H9 (cell line): ENCODE measurements around the gene TRABD. TPM values are rescaled to one million over a fixed set of nuclear protein-coding genes. Genes with fewer than 3 reads are reported as not detected.

ENCODE experiments used
- DNase-seq: peaks from one replicate; pipeline ENCODE4 v3.0.0-alpha.2; 2017
- H2AFZ ChIP-seq: one replicate; pipeline ENCODE4 v1.6.1; 2013; ENCODE audit warnings: mild to moderate bottlenecking, low read length, control low read depth, moderate library complexity
- H2AK5ac ChIP-seq: 2 replicates; pipeline ENCODE4 v1.6.1; 2013; ENCODE audit warnings: low read length, control low read depth, mixed read lengths; ENCODE audit not compliant: insufficient read length
- H2BK120ac ChIP-seq: one replicate; pipeline ENCODE4 v1.6.1; 2013; ENCODE audit warnings: low read depth, mild to moderate bottlenecking, low read length, control low read depth, inconsistent platforms; ENCODE audit not compliant: poor library complexity, severe bottlenecking
- H2BK12ac ChIP-seq: 2 replicates; pipeline ENCODE4 v1.6.1; 2013; ENCODE audit warnings: low read length, control low read depth, mixed read lengths, low read depth; ENCODE audit not compliant: insufficient read length
- H2BK15ac ChIP-seq: 2 replicates; pipeline ENCODE4 v1.6.1; 2013; ENCODE audit warnings: low read depth, low read length, control low read depth
- H2BK20ac ChIP-seq: one replicate; pipeline ENCODE4 v1.6.1; 2013; ENCODE audit warnings: low read depth, mild to moderate bottlenecking, low read length, control low read depth, inconsistent platforms; ENCODE audit not compliant: poor library complexity, severe bottlenecking
- H2BK5ac ChIP-seq: 2 replicates; pipeline ENCODE4 v1.6.1; 2013; ENCODE audit warnings: low read length, control low read depth, mixed read lengths; ENCODE audit not compliant: insufficient read length
- H3K14ac ChIP-seq: 2 replicates; pipeline ENCODE4 v1.6.1; 2013; ENCODE audit warnings: low read length, control low read depth; ENCODE audit not compliant: insufficient read depth
- H3K18ac ChIP-seq: 2 replicates; pipeline ENCODE4 v1.6.1; 2013; ENCODE audit warnings: low read depth, mild to moderate bottlenecking, mixed read lengths, low read length, control low read depth; ENCODE audit not compliant: insufficient read length
- H3K23ac ChIP-seq: 2 replicates; pipeline ENCODE4 v1.6.1; 2013; ENCODE audit warnings: low read length, control low read depth, mixed read lengths, low read depth; ENCODE audit not compliant: insufficient read length
- H3K23me2 ChIP-seq: 2 replicates; pipeline ENCODE4 v1.6.1; 2013; ENCODE audit warnings: low read depth, mild to moderate bottlenecking, mixed read lengths, low read length, control low read depth; ENCODE audit not compliant: insufficient read length, poor library complexity, severe bottlenecking
- H3K27ac ChIP-seq: 2 replicates; pipeline ENCODE4 v1.5.1; 2013; ENCODE audit warnings: low read length, control low read depth, mixed read lengths, low read depth; ENCODE audit not compliant: insufficient read length
- H3K27me3 ChIP-seq: 2 replicates; pipeline ENCODE4 v1.6.1; 2013; ENCODE audit warnings: low read length, control low read depth, inconsistent platforms; ENCODE audit not compliant: insufficient read depth
- H3K4ac ChIP-seq: 2 replicates; pipeline ENCODE4 v1.6.1; 2013; ENCODE audit warnings: low read depth, mild to moderate bottlenecking, control low read depth, inconsistent platforms, low read length, moderate library complexity
- H3K4me1 ChIP-seq: 2 replicates; pipeline ENCODE4 v1.6.1; 2013; ENCODE audit warnings: low read length, control low read depth, inconsistent platforms; ENCODE audit not compliant: insufficient read depth
- H3K4me2 ChIP-seq: 2 replicates; pipeline ENCODE4 v1.6.1; 2013; ENCODE audit warnings: low read length, control low read depth, mixed read lengths; ENCODE audit not compliant: insufficient read length, insufficient read depth
- H3K56ac ChIP-seq: 2 replicates; pipeline ENCODE4 v1.6.1; 2013; ENCODE audit warnings: low read depth, mild to moderate bottlenecking, mixed read lengths, low read length, control low read depth; ENCODE audit not compliant: insufficient read length
- H3K79me1 ChIP-seq: 2 replicates; pipeline ENCODE4 v1.6.1; 2013; ENCODE audit warnings: low read depth, mild to moderate bottlenecking, moderate library complexity, low read length, control low read depth, inconsistent platforms; ENCODE audit not compliant: insufficient read depth, poor library complexity, severe bottlenecking
- H3K79me2 ChIP-seq: 2 replicates; pipeline ENCODE4 v1.6.1; 2013; ENCODE audit warnings: low read length, control low read depth, inconsistent platforms; ENCODE audit not compliant: insufficient read depth
- H3K9ac ChIP-seq: 2 replicates; pipeline ENCODE4 v1.6.1; 2013; ENCODE audit warnings: low read length, control low read depth, mixed read lengths; ENCODE audit not compliant: insufficient read length; ENCODE audit errors: extremely low read depth
- H3K9me3 ChIP-seq: one replicate; pipeline ENCODE4 v1.6.1; 2013; ENCODE audit warnings: low read depth, low read length, inconsistent platforms; ENCODE audit not compliant: control insufficient read depth
- H3T11ph ChIP-seq: one replicate; pipeline ENCODE4 v1.6.1; 2013; ENCODE audit warnings: mild to moderate bottlenecking, low read length, control low read depth, inconsistent platforms
- H4K20me1 ChIP-seq: one replicate; pipeline ENCODE4 v1.6.1; 2013; ENCODE audit not compliant: control insufficient read depth, insufficient read length, insufficient read depth
- H4K5ac ChIP-seq: 2 replicates; pipeline ENCODE4 v1.6.1; 2013; ENCODE audit warnings: low read depth, mild to moderate bottlenecking, mixed read lengths, low read length, control low read depth; ENCODE audit not compliant: insufficient read length
- H4K8ac ChIP-seq: replicated peaks from 2 replicates; pipeline ENCODE4 v1.6.1; 2013; ENCODE audit warnings: low read length, control low read depth, mixed read lengths, low read depth; ENCODE audit not compliant: insufficient read length
- H4K91ac ChIP-seq: 2 replicates; pipeline ENCODE4 v1.6.1; 2013; ENCODE audit warnings: low read depth, mild to moderate bottlenecking, moderate library complexity, mixed read lengths, low read length, control low read depth; ENCODE audit not compliant: insufficient read length
- H3K27ac Mint-ChIP-seq, 3 experiments: 2 replicates in 2 of 3; 3 replicates in 1 of 3; pipeline ENCODE4 v1.8.0; 2020 to 2021; ENCODE audit warnings: mixed read lengths in 3 of 3, mild to moderate bottlenecking in 1 of 3, moderate library complexity in 1 of 3
- H3K27me3 Mint-ChIP-seq: 2 replicates; pipeline ENCODE4 v1.8.0; 2021; ENCODE audit warnings: low read depth, mild to moderate bottlenecking, moderate library complexity, mixed read lengths
- H3K36me3 Mint-ChIP-seq, 3 experiments: 2 replicates in 2 of 3; 3 replicates in 1 of 3; pipeline ENCODE4 v1.8.0; 2020 to 2021; ENCODE audit warnings: low read depth in 3 of 3, mixed read lengths in 3 of 3; ENCODE audit not compliant: insufficient read depth in 1 of 3
- H3K4me1 Mint-ChIP-seq, 2 experiments: 2 replicates each; pipeline ENCODE4 v1.8.0; 2020; ENCODE audit warnings: mixed read lengths in 2 of 2
- H3K4me3 Mint-ChIP-seq, 2 experiments: 2 replicates in 1 of 2; 3 replicates in 1 of 2; pipeline ENCODE4 v1.8.0; 2020 to 2021; ENCODE audit warnings: mild to moderate bottlenecking in 2 of 2, mixed read lengths in 2 of 2, moderate library complexity in 1 of 2
- H3K9me3 Mint-ChIP-seq, 2 experiments: 2 replicates in 1 of 2; 3 replicates in 1 of 2; pipeline ENCODE4 v1.8.0; 2020; ENCODE audit warnings: mild to moderate bottlenecking in 2 of 2, mixed read lengths in 2 of 2, moderate library complexity in 1 of 2
- WGBS: extraction: QIAGEN DNeasy Blood & Tissue Kit; methylation state at CpG from one replicate; pipeline ENCODE4 v1.1.7; 2013; ENCODE audit warnings: missing lambda C conversion rate, low lambda C conversion rate, mixed read lengths; ENCODE audit not compliant: insufficient read length; ENCODE audit errors: extremely low coverage; 5-methylcytosine and 5-hydroxymethylcytosine counted together
- total RNA-seq: library from RNA; stranded (reverse); gene quantifications from 2 replicates; pipeline ENCODE4 v1.2.1, GENCODE V29; 2021
- TF ChIP-seq, protein P1 (sequence below): fragments of 200-600 bp; sonication (generic); conservative IDR thresholded peaks from 3 replicates; pipeline ENCODE4 v1.8.0; 2021; ENCODE audit warnings: antibody characterized with exemption, mild to moderate bottlenecking

The TRABD gene
- total RNA-seq, 1 experiment from 2014 or later = 47.8 TPM

DNA sequence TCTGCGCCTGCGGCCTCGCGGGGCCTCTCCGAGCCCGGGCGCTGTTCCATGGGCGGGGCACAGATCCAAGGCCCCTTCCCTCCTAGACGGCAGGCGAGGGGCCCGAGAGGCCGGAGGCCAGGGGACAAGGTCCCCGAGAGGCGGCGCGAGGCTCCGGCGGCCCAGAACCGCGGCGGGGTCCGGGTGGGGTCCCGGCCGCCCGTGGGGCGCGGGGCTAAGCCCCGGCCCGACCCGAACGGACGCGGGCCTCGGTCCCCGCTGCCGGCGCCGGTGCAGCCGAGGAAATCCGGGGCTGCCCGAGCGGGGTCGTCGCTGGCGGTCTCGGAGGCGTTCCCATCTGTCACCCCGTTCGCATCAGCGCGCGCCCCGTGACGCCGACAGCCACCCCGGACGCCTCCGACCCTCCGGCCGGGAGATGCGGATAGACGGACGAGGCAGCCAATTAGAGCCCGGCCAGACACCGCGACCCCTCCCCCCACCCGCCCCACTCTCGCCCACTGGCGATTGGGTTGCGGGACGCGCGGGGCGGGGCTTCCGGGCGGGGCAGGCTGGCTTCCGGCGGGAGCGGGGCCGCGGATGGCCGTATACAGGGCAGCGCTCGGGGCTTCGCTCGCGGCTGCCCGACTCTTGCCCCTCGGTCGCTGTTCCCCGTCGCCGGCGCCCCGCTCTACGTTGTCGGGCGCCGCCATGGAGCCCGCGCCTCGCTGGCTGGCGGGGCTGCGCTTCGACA lies 14.9 kb downstream of the TRABD start, which contains the start of gene SELENOO:
TSS of gene SELENOO (plus strand) at position 551 of the 730 bp plus-strand sequence. CDS start at position 577, 26 bp downstream.
- no peak within 1 kb of the TSS for H2AK5ac ChIP-seq
- no peak within 1 kb of the TSS for H3K27ac ChIP-seq
- no peak within 1 kb of the TSS for H3K23ac ChIP-seq
- peaks cover 10 to 11% of the 10 kb centered on the region in 2 experiments for H3K4me1 Mint-ChIP-seq
- H2AFZ ChIP-seq = no peak within 1 kb of the TSS
- H3K27me3 ChIP-seq = no peaks in the 10 kb centered on the region
- H4K91ac ChIP-seq = no peak within 1 kb of the TSS
- no peak within 1 kb of the TSS for H2BK15ac ChIP-seq
- H4K20me1 ChIP-seq = peaks cover 3% of the 10 kb centered on the region
- H4K8ac ChIP-seq = no peak within 1 kb of the TSS
- H3K4me1 ChIP-seq = no peaks in the 10 kb centered on the region
- peak within 1 kb of the TSS; percentile 72 to 86 for H3K4me3 Mint-ChIP-seq
- no peak within 1 kb of the TSS for H3K4ac ChIP-seq
- peak; percentile 92 for DNase-seq
- no peaks in the 10 kb centered on the region; the same call in 1 of the 2 replicates for H3K79me2 ChIP-seq
- H3K36me3 Mint-ChIP-seq = peaks cover 16 to 36% (median 29%) of the 10 kb centered on the region in 3 experiments
- no peaks in the 10 kb centered on the region for H3K9me3 ChIP-seq
- peak within 1 kb of the TSS in 1 of 3 experiments; percentile 75; a peak in 2 of 7 replicates for H3K27ac Mint-ChIP-seq
- no CpG with 5 or more reads among the region's 105 CpGs for WGBS
- H3K27me3 Mint-ChIP-seq = no peaks in the 10 kb centered on the region
- no peak within 1 kb of the TSS for H3K56ac ChIP-seq
- no peak within 1 kb of the TSS for H3K18ac ChIP-seq
- H3K9ac ChIP-seq = no peak within 1 kb of the TSS
- H2BK12ac ChIP-seq = no peak within 1 kb of the TSS
- peak within 1 kb of the TSS; percentile 54 for H3K4me2 ChIP-seq
- H3T11ph ChIP-seq = no peak within 1 kb of the TSS
- H2BK120ac ChIP-seq = no peak within 1 kb of the TSS
- H3K14ac ChIP-seq = no peak within 1 kb of the TSS
- H3K23me2 ChIP-seq = peaks cover 13% of the 10 kb centered on the region
- no peak within 1 kb of the TSS for H4K5ac ChIP-seq
- no peak within 1 kb of the TSS for H2BK20ac ChIP-seq
- peaks cover 5 to 6% of the 10 kb centered on the region in 2 experiments; a peak in 3 of 5 replicates for H3K9me3 Mint-ChIP-seq
- TF ChIP-seq, protein P1, sequence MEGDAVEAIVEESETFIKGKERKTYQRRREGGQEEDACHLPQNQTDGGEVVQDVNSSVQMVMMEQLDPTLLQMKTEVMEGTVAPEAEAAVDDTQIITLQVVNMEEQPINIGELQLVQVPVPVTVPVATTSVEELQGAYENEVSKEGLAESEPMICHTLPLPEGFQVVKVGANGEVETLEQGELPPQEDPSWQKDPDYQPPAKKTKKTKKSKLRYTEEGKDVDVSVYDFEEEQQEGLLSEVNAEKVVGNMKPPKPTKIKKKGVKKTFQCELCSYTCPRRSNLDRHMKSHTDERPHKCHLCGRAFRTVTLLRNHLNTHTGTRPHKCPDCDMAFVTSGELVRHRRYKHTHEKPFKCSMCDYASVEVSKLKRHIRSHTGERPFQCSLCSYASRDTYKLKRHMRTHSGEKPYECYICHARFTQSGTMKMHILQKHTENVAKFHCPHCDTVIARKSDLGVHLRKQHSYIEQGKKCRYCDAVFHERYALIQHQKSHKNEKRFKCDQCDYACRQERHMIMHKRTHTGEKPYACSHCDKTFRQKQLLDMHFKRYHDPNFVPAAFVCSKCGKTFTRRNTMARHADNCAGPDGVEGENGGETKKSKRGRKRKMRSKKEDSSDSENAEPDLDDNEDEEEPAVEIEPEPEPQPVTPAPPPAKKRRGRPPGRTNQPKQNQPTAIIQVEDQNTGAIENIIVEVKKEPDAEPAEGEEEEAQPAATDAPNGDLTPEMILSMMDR = no peak
- no peaks in the 10 kb centered on the region for H3K79me1 ChIP-seq
- no peak within 1 kb of the TSS for H2BK5ac ChIP-seq
